H9 (cell line): Measurements from ENCODE around the gene CDCP1. TPM values are rescaled to one million over a fixed set of nuclear protein-coding genes. Genes with fewer than 3 reads are reported as not detected.

ENCODE experiments used
- DNase-seq: peaks from one replicate; pipeline ENCODE4 v3.0.0-alpha.2; 2017
- H2AFZ ChIP-seq: one replicate; pipeline ENCODE4 v1.6.1; 2013; ENCODE audit warnings: mild to moderate bottlenecking, low read length, control low read depth, moderate library complexity
- H2AK5ac ChIP-seq: 2 replicates; pipeline ENCODE4 v1.6.1; 2013; ENCODE audit warnings: low read length, control low read depth, mixed read lengths; ENCODE audit not compliant: insufficient read length
- H2BK120ac ChIP-seq: one replicate; pipeline ENCODE4 v1.6.1; 2013; ENCODE audit warnings: low read depth, mild to moderate bottlenecking, low read length, control low read depth, inconsistent platforms; ENCODE audit not compliant: poor library complexity, severe bottlenecking
- H2BK12ac ChIP-seq: 2 replicates; pipeline ENCODE4 v1.6.1; 2013; ENCODE audit warnings: low read length, control low read depth, mixed read lengths, low read depth; ENCODE audit not compliant: insufficient read length
- H2BK15ac ChIP-seq: 2 replicates; pipeline ENCODE4 v1.6.1; 2013; ENCODE audit warnings: low read depth, low read length, control low read depth
- H2BK20ac ChIP-seq: one replicate; pipeline ENCODE4 v1.6.1; 2013; ENCODE audit warnings: low read depth, mild to moderate bottlenecking, low read length, control low read depth, inconsistent platforms; ENCODE audit not compliant: poor library complexity, severe bottlenecking
- H2BK5ac ChIP-seq: 2 replicates; pipeline ENCODE4 v1.6.1; 2013; ENCODE audit warnings: low read length, control low read depth, mixed read lengths; ENCODE audit not compliant: insufficient read length
- H3K14ac ChIP-seq: 2 replicates; pipeline ENCODE4 v1.6.1; 2013; ENCODE audit warnings: low read length, control low read depth; ENCODE audit not compliant: insufficient read depth
- H3K18ac ChIP-seq: 2 replicates; pipeline ENCODE4 v1.6.1; 2013; ENCODE audit warnings: low read depth, mild to moderate bottlenecking, mixed read lengths, low read length, control low read depth; ENCODE audit not compliant: insufficient read length
- H3K23ac ChIP-seq: 2 replicates; pipeline ENCODE4 v1.6.1; 2013; ENCODE audit warnings: low read length, control low read depth, mixed read lengths, low read depth; ENCODE audit not compliant: insufficient read length
- H3K23me2 ChIP-seq: 2 replicates; pipeline ENCODE4 v1.6.1; 2013; ENCODE audit warnings: low read depth, mild to moderate bottlenecking, mixed read lengths, low read length, control low read depth; ENCODE audit not compliant: insufficient read length, poor library complexity, severe bottlenecking
- H3K27ac ChIP-seq: 2 replicates; pipeline ENCODE4 v1.5.1; 2013; ENCODE audit warnings: low read length, control low read depth, mixed read lengths, low read depth; ENCODE audit not compliant: insufficient read length
- H3K27me3 ChIP-seq: 2 replicates; pipeline ENCODE4 v1.6.1; 2013; ENCODE audit warnings: low read length, control low read depth, inconsistent platforms; ENCODE audit not compliant: insufficient read depth
- H3K4ac ChIP-seq: 2 replicates; pipeline ENCODE4 v1.6.1; 2013; ENCODE audit warnings: low read depth, mild to moderate bottlenecking, control low read depth, inconsistent platforms, low read length, moderate library complexity
- H3K4me1 ChIP-seq: 2 replicates; pipeline ENCODE4 v1.6.1; 2013; ENCODE audit warnings: low read length, control low read depth, inconsistent platforms; ENCODE audit not compliant: insufficient read depth
- H3K4me2 ChIP-seq: 2 replicates; pipeline ENCODE4 v1.6.1; 2013; ENCODE audit warnings: low read length, control low read depth, mixed read lengths; ENCODE audit not compliant: insufficient read length, insufficient read depth
- H3K56ac ChIP-seq: 2 replicates; pipeline ENCODE4 v1.6.1; 2013; ENCODE audit warnings: low read depth, mild to moderate bottlenecking, mixed read lengths, low read length, control low read depth; ENCODE audit not compliant: insufficient read length
- H3K79me1 ChIP-seq: 2 replicates; pipeline ENCODE4 v1.6.1; 2013; ENCODE audit warnings: low read depth, mild to moderate bottlenecking, moderate library complexity, low read length, control low read depth, inconsistent platforms; ENCODE audit not compliant: insufficient read depth, poor library complexity, severe bottlenecking
- H3K79me2 ChIP-seq: 2 replicates; pipeline ENCODE4 v1.6.1; 2013; ENCODE audit warnings: low read length, control low read depth, inconsistent platforms; ENCODE audit not compliant: insufficient read depth
- H3K9ac ChIP-seq: 2 replicates; pipeline ENCODE4 v1.6.1; 2013; ENCODE audit warnings: low read length, control low read depth, mixed read lengths; ENCODE audit not compliant: insufficient read length; ENCODE audit errors: extremely low read depth
- H3K9me3 ChIP-seq: one replicate; pipeline ENCODE4 v1.6.1; 2013; ENCODE audit warnings: low read depth, low read length, inconsistent platforms; ENCODE audit not compliant: control insufficient read depth
- H3T11ph ChIP-seq: one replicate; pipeline ENCODE4 v1.6.1; 2013; ENCODE audit warnings: mild to moderate bottlenecking, low read length, control low read depth, inconsistent platforms
- H4K20me1 ChIP-seq: one replicate; pipeline ENCODE4 v1.6.1; 2013; ENCODE audit not compliant: control insufficient read depth, insufficient read length, insufficient read depth
- H4K5ac ChIP-seq: 2 replicates; pipeline ENCODE4 v1.6.1; 2013; ENCODE audit warnings: low read depth, mild to moderate bottlenecking, mixed read lengths, low read length, control low read depth; ENCODE audit not compliant: insufficient read length
- H4K8ac ChIP-seq: replicated peaks from 2 replicates; pipeline ENCODE4 v1.6.1; 2013; ENCODE audit warnings: low read length, control low read depth, mixed read lengths, low read depth; ENCODE audit not compliant: insufficient read length
- H4K91ac ChIP-seq: 2 replicates; pipeline ENCODE4 v1.6.1; 2013; ENCODE audit warnings: low read depth, mild to moderate bottlenecking, moderate library complexity, mixed read lengths, low read length, control low read depth; ENCODE audit not compliant: insufficient read length
- H3K27ac Mint-ChIP-seq, 3 experiments: 2 replicates in 2 of 3; 3 replicates in 1 of 3; pipeline ENCODE4 v1.8.0; 2020 to 2021; ENCODE audit warnings: mixed read lengths in 3 of 3, mild to moderate bottlenecking in 1 of 3, moderate library complexity in 1 of 3
- H3K27me3 Mint-ChIP-seq: 2 replicates; pipeline ENCODE4 v1.8.0; 2021; ENCODE audit warnings: low read depth, mild to moderate bottlenecking, moderate library complexity, mixed read lengths
- H3K36me3 Mint-ChIP-seq, 3 experiments: 2 replicates in 2 of 3; 3 replicates in 1 of 3; pipeline ENCODE4 v1.8.0; 2020 to 2021; ENCODE audit warnings: low read depth in 3 of 3, mixed read lengths in 3 of 3; ENCODE audit not compliant: insufficient read depth in 1 of 3
- H3K4me1 Mint-ChIP-seq, 2 experiments: 2 replicates each; pipeline ENCODE4 v1.8.0; 2020; ENCODE audit warnings: mixed read lengths in 2 of 2
- H3K4me3 Mint-ChIP-seq, 2 experiments: 2 replicates in 1 of 2; 3 replicates in 1 of 2; pipeline ENCODE4 v1.8.0; 2020 to 2021; ENCODE audit warnings: mild to moderate bottlenecking in 2 of 2, mixed read lengths in 2 of 2, moderate library complexity in 1 of 2
- H3K9me3 Mint-ChIP-seq, 2 experiments: 2 replicates in 1 of 2; 3 replicates in 1 of 2; pipeline ENCODE4 v1.8.0; 2020; ENCODE audit warnings: mild to moderate bottlenecking in 2 of 2, mixed read lengths in 2 of 2, moderate library complexity in 1 of 2
- CTCF ChIP-seq: fragments of 200-600 bp; sonication (generic); conservative IDR thresholded peaks from 3 replicates; pipeline ENCODE4 v1.8.0; 2021; ENCODE audit warnings: antibody characterized with exemption, mild to moderate bottlenecking
- WGBS: extraction: QIAGEN DNeasy Blood & Tissue Kit; methylation state at CpG from one replicate; pipeline ENCODE4 v1.1.7; 2013; ENCODE audit warnings: missing lambda C conversion rate, low lambda C conversion rate, mixed read lengths; ENCODE audit not compliant: insufficient read length; ENCODE audit errors: extremely low coverage; 5-methylcytosine and 5-hydroxymethylcytosine counted together
- total RNA-seq: library from RNA; stranded (reverse); gene quantifications from 2 replicates; pipeline ENCODE4 v1.2.1, GENCODE V29; 2021

The CDCP1 gene
- total RNA-seq, 1 experiment from 2014 or later: 12.9 TPM

- H3K4me1 ChIP-seq: no peaks in the 10 kb centered on the region
- H2BK20ac ChIP-seq: no peak overlapping the region
- no peak overlapping the region for H4K8ac ChIP-seq
- Mint-ChIP-seq H3K4me1 (peaks cover 10 to 12% of the 10 kb centered on the region in 2 experiments), H3K27ac (no peak overlapping the region), H3K9me3 (peaks cover 6 to 11% of the 10 kb centered on the region in 2 experiments; a peak in 3 of 5 replicates), H3K4me3 (no peak overlapping the region), H3K27me3 (peaks cover 41% of the 10 kb centered on the region), H3K36me3 (peaks cover 0 to 6% (median 6%) of the 10 kb centered on the region in 3 experiments; a peak in 4 of 7 replicates)
- no peak overlapping the region for H2BK120ac ChIP-seq
- no peak for TF ChIP-seq CTCF
- no peak overlapping the region for H2AK5ac ChIP-seq
- no CpG with 5 or more reads among the region's 2 CpGs for WGBS
- H3K27me3 ChIP-seq: peaks cover 7% of the 10 kb centered on the region; the same call in 1 of the 2 replicates
- no peak overlapping the region for H4K5ac ChIP-seq
- H2BK5ac ChIP-seq: no peak overlapping the region
- peaks cover 7% of the 10 kb centered on the region for H3K23me2 ChIP-seq
- no peak overlapping the region for H2AFZ ChIP-seq
- no peak overlapping the region for H2BK12ac ChIP-seq
- H3K9me3 ChIP-seq: no peaks in the 10 kb centered on the region
- H3K23ac ChIP-seq: no peak overlapping the region
- H3K79me1 ChIP-seq: no peaks in the 10 kb centered on the region
- H3K4me2 ChIP-seq: no peak overlapping the region
- no peak overlapping the region for H3K18ac ChIP-seq
- H4K91ac ChIP-seq: no peak overlapping the region
- no peaks in the 10 kb centered on the region for H4K20me1 ChIP-seq
- H3K4ac ChIP-seq: no peak overlapping the region
- H3K27ac ChIP-seq: no peak overlapping the region
- no peaks in the 10 kb centered on the region for H3K79me2 ChIP-seq
- no peak overlapping the region for H3K9ac ChIP-seq
- no peak overlapping the region for H2BK15ac ChIP-seq
- DNase-seq: no peak
- no peak overlapping the region for H3K14ac ChIP-seq
- no peak overlapping the region for H3T11ph ChIP-seq
- no peak overlapping the region for H3K56ac ChIP-seq
Observed at GRCh38 chr3:45151100-45151499, 4.9 kb upstream of the CDCP1 start.
